OCI-LY3 (cell line): Measurements from ENCODE around the gene PLOD2.

Source experiments
- CTCF ChIP-seq: fragments of 200-600, 300-600 bp; sonication (generic); IDR thresholded peaks from 2 replicates; pipeline ENCODE4 v1.5.1; 2014; ENCODE audit warnings: antibody characterized with exemption, low read length, low read depth
- EZH2phosphoT487 ChIP-seq: fragments of 200-600 bp; shearing (Covaris generic); IDR thresholded peaks from 2 replicates; pipeline ENCODE4 v1.6.1; 2018; ENCODE audit warnings: antibody characterized with exemption, mixed run types, low read depth

DNA sequence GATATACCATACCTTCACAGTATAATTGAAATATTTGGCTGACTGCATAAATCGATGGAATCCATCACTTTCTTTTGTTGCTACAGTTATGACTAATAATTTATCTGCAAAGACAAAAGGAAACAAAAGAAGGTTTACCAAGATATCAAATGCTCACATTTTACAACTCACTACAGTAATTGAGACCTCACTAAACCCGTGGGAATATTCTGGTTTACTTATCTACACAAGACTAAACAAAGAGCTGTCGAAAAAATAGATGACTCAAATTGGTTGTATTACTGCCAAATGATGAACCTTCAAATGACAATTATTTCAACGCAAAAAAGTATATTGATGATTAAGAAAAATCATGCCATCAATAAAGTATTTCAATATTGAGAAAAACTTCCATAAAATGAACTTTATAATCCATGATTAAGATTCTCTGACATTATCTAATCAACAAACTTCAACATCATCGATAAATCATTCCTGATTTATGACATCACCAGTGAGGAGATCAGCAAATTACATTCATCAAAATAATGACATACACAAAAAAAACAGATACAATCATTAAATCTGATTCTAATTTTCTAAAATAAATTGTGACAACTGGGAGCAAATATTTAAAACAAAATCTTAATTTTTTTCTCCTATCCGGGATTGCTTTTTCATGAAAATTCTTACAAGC, 36.7 kb downstream of the PLOD2 start:
- TF ChIP-seq CTCF (no peak), EZH2phosphoT487 (no peak)
